Left ventricle myocardium inferior (tissue), 1 donor: ENCODE data around the gene ZRANB1. TPM values are rescaled to one million over a fixed set of nuclear protein-coding genes. Genes with fewer than 3 reads are reported as not detected.
A peak's percentile ranks its signal among the peaks of the same experiment; 100 is the strongest.
"Not testable (repeated sequence)": the region's sequence is repeated elsewhere in the genome, so short reads cannot be mapped to it uniquely, and the experiment has no call there.

ENCODE experiments used
- DNase-seq: peaks from one replicate; pipeline ENCODE4 v3.0.0-alpha.2; 2020
- H3K27ac ChIP-seq: fragments of 200-600 bp; replicated peaks from 2 replicates; pipeline ENCODE4 v1.8.0; 2021
- H3K27me3 ChIP-seq: fragments of 200-600 bp; 2 replicates; pipeline ENCODE4 v1.8.0; 2021; ENCODE audit warnings: low read depth
- H3K36me3 ChIP-seq: fragments of 200-600 bp; 2 replicates; pipeline ENCODE4 v1.8.0; 2021
- H3K4me1 ChIP-seq: fragments of 200-600 bp; 2 replicates; pipeline ENCODE4 v1.8.0; 2021
- H3K4me3 ChIP-seq: fragments of 200-600 bp; 2 replicates; pipeline ENCODE4 v1.8.0; 2021; ENCODE audit warnings: mild to moderate bottlenecking, moderate library complexity
- H3K9me3 ChIP-seq: fragments of 200-600 bp; replicated peaks from 2 replicates; pipeline ENCODE4 v1.8.0; 2021
- CTCF ChIP-seq: fragments of 200-600 bp; IDR thresholded peaks from 2 replicates; pipeline ENCODE4 v1.8.0; 2021; ENCODE audit warnings: antibody characterized with exemption, mild to moderate bottlenecking, borderline replicate concordance
- intact Hi-C: fragments of 100-400 bp; cut with micrococcal nuclease; formaldehyde crosslinking; loops from one replicate; pipeline ENCODE4 v1.11.0; 2022
- total RNA-seq: library from RNA; stranded (reverse); fragmentation: NEBNext Ultra II Directional; extraction: Animal tissue kit (Norgen Biotek cat#: 25700); gene quantifications from one replicate; pipeline ENCODE4 v1.2.1, GENCODE V29; 2021
- donor health status: DM: no; HTN: yes; CAD: no; lungs with severe emphysema.

ZRANB1 gene
- total RNA-seq, 1 donor from 2014 or later, result 25.3 TPM

GRCh38 chr10:124911124-124912067 lies 30.5 kb upstream of the ZRANB1 start:
- Histone ChIP-seq H3K36me3 (no peaks in the 10 kb centered on the region), H3K27me3 (no peaks in the 10 kb centered on the region), H3K9me3 (no peaks in the 10 kb centered on the region), H3K27ac (peak overlapping the region; percentile 58), H3K4me3 (no peak overlapping the region), H3K4me1 (peaks cover 21% of the 10 kb centered on the region)
- no peak for TF ChIP-seq CTCF
- no peak for DNase-seq
- intact Hi-C loops, result no loop called here

GRCh38 chr10:124912101-124912886 lies 29.6 kb upstream of the ZRANB1 start:
- intact Hi-C loops, result no loop called here
- H3K36me3 ChIP-seq, result no peaks in the 10 kb centered on the region
- no peak for TF ChIP-seq CTCF
- no peak for DNase-seq
- H3K27me3 ChIP-seq, result no peaks in the 10 kb centered on the region
- H3K4me1 ChIP-seq, result peaks cover 22% of the 10 kb centered on the region
- no peaks in the 10 kb centered on the region for H3K9me3 ChIP-seq
- H3K27ac ChIP-seq, result peak overlapping the region; percentile 58
- H3K4me3 ChIP-seq, result no peak overlapping the region

- peaks cover 30% of the 10 kb centered on the region for H3K4me1 ChIP-seq
- DNase-seq, result no peak
- TF ChIP-seq CTCF, result no peak
- intact Hi-C loops, result no loop called here
- H3K4me3 ChIP-seq, result no peak overlapping the region
- H3K27me3 ChIP-seq, result no peaks in the 10 kb centered on the region
- H3K36me3 ChIP-seq, result no peaks in the 10 kb centered on the region
- H3K27ac ChIP-seq, result no peak overlapping the region
- H3K9me3 ChIP-seq, result no peaks in the 10 kb centered on the region
Measured at GRCh38 chr10:124913167-124913566, 28.8 kb upstream of the ZRANB1 start.

GRCh38 chr10:124914398-124914797 lies 27.5 kb upstream of the ZRANB1 start:
- H3K4me3 ChIP-seq, H3K27me3 ChIP-seq, intact Hi-C loops, H3K9me3 ChIP-seq, H3K36me3 ChIP-seq, H3K27ac ChIP-seq, DNase-seq: not testable (repeated sequence)
- peaks cover 42% of the 10 kb centered on the region for H3K4me1 ChIP-seq

- H3K36me3 ChIP-seq, result no peaks in the 10 kb centered on the region
- H3K27ac ChIP-seq, result peak overlapping the region; percentile 98
- intact Hi-C loops, result no loop called here
- TF ChIP-seq CTCF, result no peak
- no peaks in the 10 kb centered on the region for H3K27me3 ChIP-seq
- DNase-seq, result no peak
- no peaks in the 10 kb centered on the region for H3K9me3 ChIP-seq
- peak overlapping the region; percentile 92 for H3K4me3 ChIP-seq
- H3K4me1 ChIP-seq, result peaks cover 54% of the 10 kb centered on the region
Measured at GRCh38 chr10:124916098-124916584, 25.8 kb upstream of the ZRANB1 start.
